H1 (cell line): ENCODE results near the gene TMEM163. TPM values are rescaled to one million over a fixed set of nuclear protein-coding genes. Genes with fewer than 3 reads are reported as not detected.

Experiments used
- CTCF ChIA-PET: fragments of 300-600 bp; sonication (Branson Sonifier 250); formaldehyde crosslinking; loops from one replicate; lab custom pipeline; 2021; ENCODE audit not compliant: partially characterized antibody; lab: Charles Lee
- POLR2A ChIA-PET: fragments of 300-600 bp; sonication (Branson Sonifier 250); formaldehyde crosslinking; loops from one replicate; lab custom pipeline; 2021; ENCODE audit warnings: inconsistent platforms; ENCODE audit not compliant: partially characterized antibody; lab: Charles Lee
- DNase-seq, 2 experiments: peaks; one replicate each; pipeline versions ENCODE4 v3.0.0 to v3.0.0-alpha.2; 2010 to 2022; ENCODE audit warnings: low spot score in 2 of 2, low read depth in 1 of 2, mixed read lengths in 1 of 2
- FAIRE-seq: peaks from 2 replicates; lab custom pipeline; 2011; peaks lifted over from hg19 to GRCh38; lab: Jason Lieb, UNC
- H2AFZ ChIP-seq: 2 replicates; pipeline ENCODE4 v1.8.1; 2012; ENCODE audit warnings: low read length, inconsistent platforms
- H2AK5ac ChIP-seq: 2 replicates; pipeline ENCODE4 v1.6.1; 2013; ENCODE audit warnings: low read depth, low read length
- H2BK120ac ChIP-seq: replicated peaks from 2 replicates; pipeline ENCODE3; 2013; ENCODE audit warnings: low read depth, low read length, inconsistent platforms
- H2BK12ac ChIP-seq: 2 replicates; pipeline ENCODE4 v1.6.1; 2013; ENCODE audit warnings: low read depth, low read length
- H2BK15ac ChIP-seq: 2 replicates; pipeline ENCODE4 v1.6.1; 2013; ENCODE audit warnings: low read length
- H2BK20ac ChIP-seq: 2 replicates; pipeline ENCODE4 v1.6.1; 2013; ENCODE audit warnings: low read length
- H2BK5ac ChIP-seq: 2 replicates; pipeline ENCODE4 v1.6.1; 2013; ENCODE audit warnings: low read depth, low read length
- H3K14ac ChIP-seq: 2 replicates; pipeline ENCODE4 v1.6.1; 2013; ENCODE audit warnings: inconsistent platforms; ENCODE audit not compliant: insufficient read length
- H3K18ac ChIP-seq: 2 replicates; pipeline ENCODE4 v1.6.1; 2013; ENCODE audit warnings: low read length; ENCODE audit errors: extremely low read depth
- H3K23ac ChIP-seq: 2 replicates; pipeline ENCODE4 v1.6.1; 2013; ENCODE audit warnings: inconsistent platforms; ENCODE audit not compliant: insufficient read length
- H3K23me2 ChIP-seq: 2 replicates; pipeline ENCODE4 v1.6.1; 2013; ENCODE audit warnings: low read depth, low read length
- H3K27ac ChIP-seq: 2 replicates; pipeline ENCODE4 v1.6.1; 2011; ENCODE audit warnings: low read depth, low read length, inconsistent platforms
- H3K27me3 ChIP-seq, 4 experiments: replicated peaks in 1 of 4; 1 replicate in 1 of 4; 2 replicates in 3 of 4; pipeline versions ENCODE4 v1.6.1 to v1.8.1; 2011 to 2013; ENCODE audit warnings: low read length in 3 of 4, mild to moderate bottlenecking in 3 of 4, inconsistent platforms in 2 of 4, mixed read lengths in 2 of 4, moderate library complexity in 1 of 4; ENCODE audit not compliant: control insufficient read depth in 3 of 4, insufficient read depth in 3 of 4; ENCODE audit errors: extremely low read depth in 1 of 4
- H3K36me3 ChIP-seq, 4 experiments: 2 replicates each; pipeline versions ENCODE4 v1.6.1 to v1.8.1; 2011 to 2013; ENCODE audit warnings: mild to moderate bottlenecking in 4 of 4, low read length in 3 of 4, moderate library complexity in 2 of 4, control low read depth in 1 of 4, inconsistent platforms in 1 of 4; ENCODE audit not compliant: insufficient read depth in 4 of 4, control insufficient read depth in 2 of 4
- H3K4ac ChIP-seq: replicated peaks from 2 replicates; pipeline ENCODE3; 2013; ENCODE audit warnings: low read length, low read depth, mixed read lengths, inconsistent platforms; ENCODE audit not compliant: insufficient read length
- H3K4me1 ChIP-seq, 4 experiments: replicated peaks in 1 of 4; 1 replicate in 1 of 4; 2 replicates in 3 of 4; pipeline versions ENCODE4 v1.6.1 to v1.8.1; 2011 to 2013; ENCODE audit warnings: low read length in 3 of 4, inconsistent platforms in 2 of 4, mixed read lengths in 1 of 4; ENCODE audit not compliant: insufficient read depth in 4 of 4, control insufficient read depth in 3 of 4
- H3K4me2 ChIP-seq, 2 experiments: 2 replicates each; pipeline versions ENCODE4 v1.6.1 to v1.8.1; 2011 to 2013; ENCODE audit warnings: low read depth in 2 of 2, low read length in 2 of 2, control low read depth in 1 of 2, inconsistent platforms in 1 of 2, mild to moderate bottlenecking in 1 of 2; ENCODE audit not compliant: insufficient read depth in 1 of 2
- H3K4me3 ChIP-seq, 4 experiments: fragments of 200-600, 300-600 bp in 1 of 4; sonication (generic), shearing (Covaris generic), sonication (Bioruptor Twin) in 1 of 4; 2 replicates each; pipeline versions ENCODE4 v1.5.1 to v1.8.1; 2011 to 2016; ENCODE audit warnings: low read length in 4 of 4, low read depth in 3 of 4, control low read depth in 2 of 4, inconsistent platforms in 2 of 4, mild to moderate bottlenecking in 2 of 4, mixed read lengths in 1 of 4, moderate library complexity in 1 of 4; ENCODE audit not compliant: insufficient read depth in 2 of 4; ENCODE audit errors: extremely low read depth in 1 of 4
- H3K56ac ChIP-seq: replicated peaks from 2 replicates; pipeline ENCODE3; 2013; ENCODE audit warnings: low read depth, mild to moderate bottlenecking, mixed read lengths, low read length, inconsistent platforms; ENCODE audit not compliant: insufficient read length
- H3K79me1 ChIP-seq: 2 replicates; pipeline ENCODE4 v1.6.1; 2013; ENCODE audit warnings: low read depth, low read length, control low read depth
- H3K79me2 ChIP-seq, 2 experiments: 2 replicates each; pipeline versions ENCODE4 v1.6.1 to v1.8.1; 2012 to 2013; ENCODE audit warnings: low read length in 2 of 2, mild to moderate bottlenecking in 2 of 2, inconsistent platforms in 1 of 2; ENCODE audit not compliant: insufficient read depth in 2 of 2, control insufficient read depth in 1 of 2
- H3K9ac ChIP-seq, 4 experiments: replicated peaks in 1 of 4; 1 replicate in 1 of 4; 2 replicates in 3 of 4; pipeline versions ENCODE4 v1.6.1 to v1.8.1; 2011 to 2013; ENCODE audit warnings: low read depth in 3 of 4, low read length in 3 of 4, control low read depth in 2 of 4, mild to moderate bottlenecking in 2 of 4, moderate library complexity in 2 of 4, inconsistent platforms in 1 of 4; ENCODE audit errors: extremely low read depth in 1 of 4
- H3K9me3 ChIP-seq, 2 experiments: 2 replicates each; pipeline versions ENCODE4 v1.6.1 to v1.8.1; 2012 to 2013; ENCODE audit warnings: mild to moderate bottlenecking in 2 of 2, moderate library complexity in 2 of 2, control low read depth in 1 of 2, inconsistent platforms in 1 of 2, low read depth in 1 of 2, low read length in 1 of 2, mixed read lengths in 1 of 2; ENCODE audit not compliant: insufficient read depth in 2 of 2
- H4K20me1 ChIP-seq, 2 experiments: replicated peaks in 1 of 2; 2 replicates each; pipeline versions ENCODE3 to v1.8.1; 2011 to 2013; ENCODE audit warnings: inconsistent platforms in 2 of 2, low read length in 2 of 2, mild to moderate bottlenecking in 1 of 2; ENCODE audit not compliant: insufficient read depth in 2 of 2, control insufficient read depth in 1 of 2
- H4K5ac ChIP-seq: 2 replicates; pipeline ENCODE4 v1.6.1; 2013; ENCODE audit warnings: low read length, low read depth, mixed read lengths, inconsistent platforms; ENCODE audit not compliant: insufficient read length
- H4K8ac ChIP-seq: 2 replicates; pipeline ENCODE4 v1.8.0; 2013; ENCODE audit warnings: mild to moderate bottlenecking, moderate library complexity, low read length, inconsistent platforms; ENCODE audit not compliant: insufficient read depth; ENCODE audit errors: extremely low read depth
- H4K91ac ChIP-seq: replicated peaks from 2 replicates; pipeline ENCODE3; 2013; ENCODE audit warnings: low read length, mixed read lengths, inconsistent platforms; ENCODE audit not compliant: insufficient read length
- BACH1 ChIP-seq: IDR thresholded peaks from 2 replicates; pipeline ENCODE4 v1.6.1; 2012; ENCODE audit warnings: low read length, improper control_type of control experiment
- BCL11A ChIP-seq, 2 experiments: IDR thresholded peaks; one replicate each; pipeline ENCODE4 v1.6.1; 2011; ENCODE audit warnings: low read depth in 2 of 2, low read length in 2 of 2, mild to moderate bottlenecking in 2 of 2
- CTBP2 ChIP-seq: IDR thresholded peaks from 2 replicates; pipeline ENCODE4 v1.7.0; 2011; ENCODE audit warnings: borderline replicate concordance, mild to moderate bottlenecking, moderate library complexity, mixed read lengths, low read length; ENCODE audit not compliant: insufficient read depth, insufficient read length
- KDM1A ChIP-seq: fragments of 200-600, 300-600 bp; sonication (generic); IDR thresholded peaks from 2 replicates; pipeline ENCODE4 v1.7.1; 2016; ENCODE audit warnings: mild to moderate bottlenecking, low read length, borderline replicate concordance
- POU5F1 ChIP-seq: IDR thresholded peaks from 2 replicates; pipeline ENCODE4 v1.6.1; 2011; ENCODE audit warnings: low read depth, mild to moderate bottlenecking, low read length, moderate library complexity
- SIRT6 ChIP-seq: IDR thresholded peaks from one replicate; pipeline ENCODE4 v1.7.1; 2012; ENCODE audit warnings: low read length, inconsistent platforms
- TAF7 ChIP-seq: optimal IDR thresholded peaks from 2 replicates; pipeline ENCODE3; 2011; ENCODE audit warnings: low read depth, mild to moderate bottlenecking, inconsistent platforms, low read length, moderate library complexity, borderline replicate concordance
- TEAD4 ChIP-seq: IDR thresholded peaks from 2 replicates; pipeline ENCODE4 v1.6.1; 2012; ENCODE audit warnings: low read depth, low read length, inconsistent platforms, mixed read lengths
- WGBS, 2 experiments: shearing (Covaris generic) in 1 of 2; methylation state at CpG; one replicate each; pipeline versions ENCODE4 v1.1.6 to v1.1.7; 2013 to 2015; ENCODE audit warnings: low lambda C conversion rate in 2 of 2, mixed read lengths in 2 of 2, inconsistent platforms in 1 of 2, low coverage in 1 of 2, missing lambda C conversion rate in 1 of 2; ENCODE audit not compliant: insufficient replicate concordance in 2 of 2, insufficient coverage in 1 of 2, insufficient read length in 1 of 2; ENCODE audit errors: extremely low coverage in 1 of 2, missing lambda C conversion rate in 1 of 2; 5-methylcytosine and 5-hydroxymethylcytosine counted together
- polyA plus RNA-seq, 7 experiments: library from polyadenylated mRNA; depleted of rRNA in 3 of 7; stranded (reverse) in 5 of 7; unstranded in 2 of 7; fragments of >200 nt in 5 of 7; fragments of 200-250 nt in 2 of 7; gene quantifications; 1 replicate in 5 of 7; 2 replicates in 1 of 7; 4 replicates in 1 of 7; pipeline versions ENCODE4 v1.2.1 to v1.2.3, GENCODE V29; 2011 to 2013; ENCODE audit warnings: missing spikeins in 2 of 7, mixed read lengths in 2 of 7
- total RNA-seq: library from RNA; stranded (reverse); fragmentation: NEBNext Ultra II Directional; extraction: Animal tissue kit (Norgen Biotek cat#: 25700); gene quantifications from 2 replicates; pipeline ENCODE4 v1.2.1, GENCODE V29; 2021
- TF ChIP-seq, protein P1 (sequence below): IDR thresholded peaks from 2 replicates; pipeline ENCODE4 v1.6.1; 2012; ENCODE audit warnings: inconsistent platforms
- TF ChIP-seq, protein P2 (sequence below): IDR thresholded peaks from 2 replicates; pipeline ENCODE4 v1.6.1; 2011; ENCODE audit warnings: low read depth, mild to moderate bottlenecking, low read length; ENCODE audit not compliant: insufficient read depth
- TF ChIP-seq, protein P3 (sequence below), 3 experiments: IDR thresholded peaks; 1 replicate in 2 of 3; 2 replicates in 1 of 3; pipeline versions ENCODE4 v1.5.1 to v1.6.1; 2011; ENCODE audit warnings: low read length in 3 of 3, mild to moderate bottlenecking in 3 of 3, inconsistent platforms in 2 of 3, low read depth in 1 of 3, moderate library complexity in 1 of 3; ENCODE audit not compliant: insufficient read depth in 1 of 3; ENCODE audit errors: control extremely low read depth in 1 of 3

TMEM163 gene
- total and polyA plus RNA-seq, 2 of the 8 experiments (the other 6 are each of a cell fraction or from before 2014, with no cell fraction given): 2.8 to 3.2 TPM

DNA sequence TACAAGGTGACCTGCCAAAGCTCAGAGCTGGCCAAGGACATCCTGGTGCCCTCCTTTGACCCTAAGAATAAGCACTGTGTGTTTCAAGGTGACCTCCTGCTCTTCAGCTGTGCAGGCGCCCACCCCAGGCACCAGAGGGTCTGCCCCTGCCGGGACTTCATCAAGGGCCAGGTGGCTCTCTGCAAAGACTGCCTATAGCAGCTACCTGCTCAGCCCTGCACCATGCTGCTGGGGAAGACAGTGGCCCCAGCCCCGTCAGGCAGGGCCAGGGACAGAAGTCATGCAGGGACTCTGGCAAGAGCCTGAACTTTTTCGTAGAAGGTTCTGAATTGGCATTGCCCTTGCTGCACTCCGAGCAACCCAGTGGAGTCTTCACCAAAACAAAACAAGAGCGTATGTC lies 270.1 kb downstream of the TMEM163 start:
- no peak overlapping the region for H2BK12ac ChIP-seq
- no peak overlapping the region for H4K91ac ChIP-seq
- 93% methylated on average over 6 of the region's 6 CpGs; no CpG with 5 or more reads in 1 of the 2 experiments for WGBS, 2 experiments
- H3K79me1 ChIP-seq: no peaks in the 10 kb centered on the region
- no peak overlapping the region for H3K14ac ChIP-seq
- no peaks in the 10 kb centered on the region; a peak in 3 of 8 replicates for H3K36me3 ChIP-seq
- no peak overlapping the region for H3K23ac ChIP-seq
- no peak overlapping the region; the same call in 1 of the 2 replicates for H4K8ac ChIP-seq
- H3K27ac ChIP-seq: no peak overlapping the region
- H4K5ac ChIP-seq: no peak overlapping the region
- H3K4me3 ChIP-seq: no peak overlapping the region
- H3K4me1 ChIP-seq: no peaks in the 10 kb centered on the region; a peak in 1 of 7 replicates
- DNase-seq (no peak), FAIRE-seq (no peak)
- no peak overlapping the region for H3K9ac ChIP-seq
- H3K9me3 ChIP-seq: no peaks in the 10 kb centered on the region
- no peak overlapping the region for H3K18ac ChIP-seq
- no peak overlapping the region for H3K56ac ChIP-seq
- no peaks in the 10 kb centered on the region for H3K27me3 ChIP-seq
- no peak overlapping the region for H3K4me2 ChIP-seq
- CTCF ChIA-PET: interaction anchor here (0.9 to 9.3 kb wide), 11 partner anchors 10 to 605 kb away, joined by 3 to 132 read pairs (median 4); no protein-coding TSS in a partner anchor
- H2AK5ac ChIP-seq: no peak overlapping the region
- POLR2A ChIA-PET: no interaction called here
- no peaks in the 10 kb centered on the region for H3K79me2 ChIP-seq
- H3K23me2 ChIP-seq: no peaks in the 10 kb centered on the region
- no peak overlapping the region for H3K4ac ChIP-seq
- H2BK5ac ChIP-seq: no peak overlapping the region
- no peak overlapping the region for H2BK15ac ChIP-seq
- no peak overlapping the region for H2AFZ ChIP-seq
- H2BK120ac ChIP-seq: no peak overlapping the region
- peaks cover 0 to 1% of the 10 kb centered on the region in 2 experiments for H4K20me1 ChIP-seq
- H2BK20ac ChIP-seq: no peak overlapping the region
- TF ChIP-seq, protein P1, sequence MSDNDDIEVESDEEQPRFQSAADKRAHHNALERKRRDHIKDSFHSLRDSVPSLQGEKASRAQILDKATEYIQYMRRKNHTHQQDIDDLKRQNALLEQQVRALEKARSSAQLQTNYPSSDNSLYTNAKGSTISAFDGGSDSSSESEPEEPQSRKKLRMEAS: no peak
- TF ChIP-seq BACH1 (no peak), BCL11A (IDR thresholded peaks at IDR 0.05; ENCODE audit: low read depth in 2 of 2, low read length in 2 of 2) (no peak), CTBP2 (no peak), TAF7 (no peak), TEAD4 (no peak), KDM1A (no peak), POU5F1 (no peak), SIRT6 (no peak)
- TF ChIP-seq, protein P2, sequence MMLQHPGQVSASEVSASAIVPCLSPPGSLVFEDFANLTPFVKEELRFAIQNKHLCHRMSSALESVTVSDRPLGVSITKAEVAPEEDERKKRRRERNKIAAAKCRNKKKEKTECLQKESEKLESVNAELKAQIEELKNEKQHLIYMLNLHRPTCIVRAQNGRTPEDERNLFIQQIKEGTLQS: no peak
- TF ChIP-seq, protein P3, sequence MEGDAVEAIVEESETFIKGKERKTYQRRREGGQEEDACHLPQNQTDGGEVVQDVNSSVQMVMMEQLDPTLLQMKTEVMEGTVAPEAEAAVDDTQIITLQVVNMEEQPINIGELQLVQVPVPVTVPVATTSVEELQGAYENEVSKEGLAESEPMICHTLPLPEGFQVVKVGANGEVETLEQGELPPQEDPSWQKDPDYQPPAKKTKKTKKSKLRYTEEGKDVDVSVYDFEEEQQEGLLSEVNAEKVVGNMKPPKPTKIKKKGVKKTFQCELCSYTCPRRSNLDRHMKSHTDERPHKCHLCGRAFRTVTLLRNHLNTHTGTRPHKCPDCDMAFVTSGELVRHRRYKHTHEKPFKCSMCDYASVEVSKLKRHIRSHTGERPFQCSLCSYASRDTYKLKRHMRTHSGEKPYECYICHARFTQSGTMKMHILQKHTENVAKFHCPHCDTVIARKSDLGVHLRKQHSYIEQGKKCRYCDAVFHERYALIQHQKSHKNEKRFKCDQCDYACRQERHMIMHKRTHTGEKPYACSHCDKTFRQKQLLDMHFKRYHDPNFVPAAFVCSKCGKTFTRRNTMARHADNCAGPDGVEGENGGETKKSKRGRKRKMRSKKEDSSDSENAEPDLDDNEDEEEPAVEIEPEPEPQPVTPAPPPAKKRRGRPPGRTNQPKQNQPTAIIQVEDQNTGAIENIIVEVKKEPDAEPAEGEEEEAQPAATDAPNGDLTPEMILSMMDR (IDR thresholded peaks at IDR 0.05; ENCODE audit: control extremely low read depth in 1 of 3, insufficient read depth in 1 of 3, low read depth in 1 of 3, low read length in 3 of 3): no peak
